ENCODE results near the gene UBE2J2. TPM values are rescaled to one million over a fixed set of nuclear protein-coding genes. Genes with fewer than 3 reads are reported as not detected.

UBE2J2 gene
- total and polyA plus RNA-seq, 2 experiments from 2014 or later: 47.1 to 70.2 TPM

GRCh38 chr1:1291548-1292441 is 18.1 kb upstream of the UBE2J2 start:
- Histone ChIP-seq H3K27me3 (ENCODE audit: insufficient read depth) (no peaks in the 10 kb centered on the region), H3K27ac (ENCODE audit: low read depth) (no peak overlapping the region), H3K4me3 (no peak overlapping the region), H2AFZ (no peak overlapping the region), H3K4me2 (no peak overlapping the region), H3F3A (replicated peaks; ENCODE audit: low read depth) (0 out of 2 replicates have a peak, but pooled peaks cover 9% of the 10 kb centered on the region), H4K20me1 (replicated peaks; ENCODE audit: insufficient read depth) (no peaks in the 10 kb centered on the region), H3K36me3 (ENCODE audit: insufficient read depth) (no peaks in the 10 kb centered on the region), H3K9me2 (ENCODE audit: insufficient read depth) (no peaks in the 10 kb centered on the region), H3K4me1 (ENCODE audit: insufficient read depth) (no peaks in the 10 kb centered on the region), H3K79me2 (replicated peaks; ENCODE audit: insufficient read depth) (no peaks in the 10 kb centered on the region)
- no peak for TF ChIP-seq CREB1 (CRISPR knock-in tag; IDR thresholded peaks at IDR 0.05; ENCODE audit: low read depth)
- TF ChIP-seq NANOG (IDR thresholded peaks at IDR 0.05; ENCODE audit: borderline replicate concordance): no peak
- no peak for TF ChIP-seq ZNF331 (CRISPR knock-in tag; IDR thresholded peaks at IDR 0.05; ENCODE audit: low read depth)
- peak; percentile 65 to 83 for TF ChIP-seq CTCF (conservative IDR thresholded peaks at IDR 0.05; ENCODE audit: low read depth in 2 of 2)
- peak; percentile 67 for ATAC-seq
- Mint-ChIP-seq H3K36me3 (ENCODE audit: low read depth) (no peaks in the 10 kb centered on the region), H3K4me3 (no peak overlapping the region), H3K4me1 (peaks cover 4% of the 10 kb centered on the region; the same call in 1 of the 3 replicates), H3K9me3 (peaks cover 3% of the 10 kb centered on the region; the same call in 2 of the 3 replicates), H3K27ac (no peak overlapping the region), H3K27me3 (ENCODE audit: insufficient read depth, low read depth, poor library complexity) (peaks cover 11% of the 10 kb centered on the region)
- peak; percentile 85 for DNase-seq (ENCODE audit: low spot score)

DNA sequence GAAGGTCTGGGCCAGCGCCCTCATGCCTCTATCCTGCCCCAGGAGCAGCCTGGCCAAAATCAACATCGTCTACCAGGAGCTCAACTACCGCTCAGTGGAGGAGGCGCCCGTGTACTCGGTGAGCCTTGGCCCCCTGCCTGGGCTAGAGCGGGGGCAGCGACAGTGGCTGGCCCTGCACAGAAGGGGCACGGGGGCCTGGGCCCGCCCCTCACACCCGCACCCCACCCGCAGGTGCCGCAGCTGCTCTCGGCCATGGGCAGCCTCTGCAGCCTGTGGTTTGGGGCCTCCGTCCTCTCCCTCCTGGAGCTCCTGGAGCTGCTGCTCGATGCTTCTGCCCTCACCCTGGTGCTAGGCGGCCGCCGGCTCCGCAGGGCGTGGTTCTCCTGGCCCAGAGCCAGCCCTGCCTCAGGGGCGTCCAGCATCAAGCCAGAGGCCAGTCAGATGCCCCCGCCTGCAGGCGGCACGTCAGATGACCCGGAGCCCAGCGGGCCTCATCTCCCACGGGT is 17.4 kb upstream of the UBE2J2 start:
- no peaks in the 10 kb centered on the region for H4K20me1 ChIP-seq (replicated peaks; ENCODE audit: insufficient read depth)
- H3K9me2 ChIP-seq (ENCODE audit: insufficient read depth): no peaks in the 10 kb centered on the region
- H3K27me3 ChIP-seq (ENCODE audit: insufficient read depth): no peaks in the 10 kb centered on the region
- H3K36me3 Mint-ChIP-seq (ENCODE audit: low read depth): no peaks in the 10 kb centered on the region
- peaks cover 13% of the 10 kb centered on the region for H3K27me3 Mint-ChIP-seq (ENCODE audit: insufficient read depth, low read depth, poor library complexity)
- H3K9me3 Mint-ChIP-seq: peaks cover 3% of the 10 kb centered on the region; the same call in 2 of the 3 replicates
- no peak overlapping the region for H3K4me2 ChIP-seq
- ATAC-seq (no peak), DNase-seq (ENCODE audit: low spot score) (no peak)
- no peak overlapping the region for H3K4me3 Mint-ChIP-seq
- no peak overlapping the region for H3K27ac ChIP-seq (ENCODE audit: low read depth)
- no peak overlapping the region for H2AFZ ChIP-seq
- peaks cover 4% of the 10 kb centered on the region; the same call in 1 of the 3 replicates for H3K4me1 Mint-ChIP-seq
- H3K79me2 ChIP-seq (replicated peaks; ENCODE audit: insufficient read depth): no peaks in the 10 kb centered on the region
- no peaks in the 10 kb centered on the region for H3K4me1 ChIP-seq (ENCODE audit: insufficient read depth)
- no peaks in the 10 kb centered on the region for H3K36me3 ChIP-seq (ENCODE audit: insufficient read depth)
- H3K27ac Mint-ChIP-seq: no peak overlapping the region
- H3F3A ChIP-seq (replicated peaks; ENCODE audit: low read depth): 0 out of 2 replicates have a peak, but pooled peaks cover 9% of the 10 kb centered on the region
- no peak overlapping the region for H3K4me3 ChIP-seq
- TF ChIP-seq ZNF331 (CRISPR knock-in tag; IDR thresholded peaks at IDR 0.05; ENCODE audit: low read depth): no peak
- TF ChIP-seq STAT1 (IDR thresholded peaks at IDR 0.05; ENCODE audit: unreplicated experiment): no peak
- TF ChIP-seq CTCF (conservative IDR thresholded peaks at IDR 0.05; ENCODE audit: low read depth in 2 of 2): no peak
- TF ChIP-seq ZNF114 (CRISPR knock-in tag; IDR thresholded peaks at IDR 0.05): no peak
- no peak for TF ChIP-seq JUNB (IDR thresholded peaks at IDR 0.05; ENCODE audit: unreplicated experiment)
- no peak for TF ChIP-seq EZH2 (IDR thresholded peaks at IDR 0.05; ENCODE audit: low read depth, unreplicated experiment)
- no peak for TF ChIP-seq ZNF462 (CRISPR knock-in tag; IDR thresholded peaks at IDR 0.05)
- TF ChIP-seq CREB1 (CRISPR knock-in tag; IDR thresholded peaks at IDR 0.05; ENCODE audit: low read depth): no peak
- TF ChIP-seq NANOG (IDR thresholded peaks at IDR 0.05; ENCODE audit: borderline replicate concordance): no peak

Data from GM23338 (cell line).